OCI-LY1 (cell line): ENCODE measurements around the gene AP1G1.

Source experiments
- H2AFZ ChIP-seq: fragments of 200-600 bp; sonication (generic), shearing (Covaris generic); 2 replicates; pipeline ENCODE4 v1.6.0; 2014; ENCODE audit warnings: antibody characterized with exemption, mild to moderate bottlenecking, low read length
- H3F3A ChIP-seq: fragments of 200-600 bp; sonication (generic), shearing (Covaris generic); 2 replicates; pipeline ENCODE4 v1.6.0; 2014; ENCODE audit warnings: mild to moderate bottlenecking, antibody characterized with exemption, low read length, moderate library complexity; ENCODE audit not compliant: insufficient read depth
- H3K27ac ChIP-seq: fragments of 200-600 bp; sonication (generic); 2 replicates; pipeline ENCODE4 v1.5.1; 2014; ENCODE audit warnings: low read length, mixed run types, mild to moderate bottlenecking, low read depth; ENCODE audit not compliant: poor library complexity, severe bottlenecking
- H3K27me3 ChIP-seq: fragments of 200-600 bp; sonication (generic); 2 replicates; pipeline ENCODE4 v1.6.0; 2014; ENCODE audit warnings: antibody characterized with exemption, mild to moderate bottlenecking, low read length, moderate library complexity; ENCODE audit not compliant: insufficient read depth
- H3K36me3 ChIP-seq: fragments of 200-600 bp; sonication (generic); 2 replicates; pipeline ENCODE4 v1.6.1; 2014; ENCODE audit warnings: mild to moderate bottlenecking, antibody characterized with exemption, low read length, moderate library complexity, mixed read lengths; ENCODE audit not compliant: insufficient read depth
- H3K4me1 ChIP-seq: fragments of 200-600 bp; sonication (generic); 2 replicates; pipeline ENCODE4 v1.5.1; 2014; ENCODE audit warnings: mild to moderate bottlenecking, low read length, moderate library complexity; ENCODE audit not compliant: insufficient read depth, severe bottlenecking
- H3K4me2 ChIP-seq: fragments of 200-600 bp; sonication (generic), shearing (Covaris generic); 2 replicates; pipeline ENCODE4 v1.6.1; 2014; ENCODE audit warnings: low read length
- H3K4me3 ChIP-seq: fragments of 200-600 bp; sonication (generic); 2 replicates; pipeline ENCODE4 v1.5.1; 2014; ENCODE audit warnings: low read length, low read depth, mild to moderate bottlenecking, mixed read lengths; ENCODE audit not compliant: poor library complexity, severe bottlenecking
- H3K79me2 ChIP-seq: fragments of 200-600 bp; shearing (Covaris generic); 2 replicates; pipeline ENCODE4 v1.6.1; 2016; ENCODE audit warnings: mixed run types, low read length, mixed read lengths; ENCODE audit not compliant: insufficient read depth
- H3K9ac ChIP-seq: fragments of 200-600 bp; sonication (generic), shearing (Covaris generic); 2 replicates; pipeline ENCODE4 v1.6.1; 2014; ENCODE audit warnings: mild to moderate bottlenecking, low read length, mixed read lengths
- H3K9me2 ChIP-seq: fragments of 200-600 bp; sonication (generic), shearing (Covaris generic); 2 replicates; pipeline ENCODE4 v1.6.1; 2014; ENCODE audit warnings: low read depth, mild to moderate bottlenecking, low read length, mixed read lengths
- H3K9me3 ChIP-seq: fragments of 200-600 bp; shearing (Covaris generic); 2 replicates; pipeline ENCODE4 v1.6.1; 2014; ENCODE audit warnings: low read length, mixed read lengths
- H4K20me1 ChIP-seq: fragments of 200-600 bp; sonication (generic), shearing (Covaris generic); 2 replicates; pipeline ENCODE4 v1.6.0; 2016; ENCODE audit warnings: mild to moderate bottlenecking, low read length; ENCODE audit not compliant: insufficient read depth
- CTCF ChIP-seq: fragments of 200-600 bp; sonication (generic), shearing (Covaris generic); IDR thresholded peaks from 2 replicates; pipeline ENCODE4 v1.5.1; 2017; ENCODE audit warnings: mild to moderate bottlenecking, antibody characterized with exemption, low read length, moderate library complexity, mixed read lengths
- EZH2 ChIP-seq: fragments of 200-600 bp; sonication (generic), shearing (Covaris generic); IDR thresholded peaks from 2 replicates; pipeline ENCODE4 v1.8.0; 2017; ENCODE audit warnings: borderline replicate concordance, mixed run types, mild to moderate bottlenecking, antibody characterized with exemption, low read length, moderate library complexity, mixed read lengths

AP1G1 gene

GRCh38 chr16:71761097-71761496 is 47.5 kb downstream of the AP1G1 start:
- Histone ChIP-seq H3K9me3 (no peaks in the 10 kb centered on the region), H3K9ac (no peak overlapping the region), H3F3A (no peaks in the 10 kb centered on the region), H3K9me2 (no peaks in the 10 kb centered on the region), H3K27ac (no peak overlapping the region), H3K79me2 (no peaks in the 10 kb centered on the region), H3K4me1 (no peaks in the 10 kb centered on the region), H3K4me2 (no peak overlapping the region), H3K27me3 (no peaks in the 10 kb centered on the region), H2AFZ (no peak overlapping the region), H3K4me3 (no peak overlapping the region), H3K36me3 (peaks cover 76% of the 10 kb centered on the region), H4K20me1 (no peaks in the 10 kb centered on the region)
- TF ChIP-seq EZH2 (no peak), CTCF (no peak)

- no peak overlapping the region for H3K4me2 ChIP-seq
- no peaks in the 10 kb centered on the region for H3F3A ChIP-seq
- H3K9me2 ChIP-seq: no peaks in the 10 kb centered on the region
- H3K4me3 ChIP-seq: no peak overlapping the region
- no peaks in the 10 kb centered on the region for H3K9me3 ChIP-seq
- no peak for TF ChIP-seq EZH2
- no peak for TF ChIP-seq CTCF
- no peaks in the 10 kb centered on the region for H3K79me2 ChIP-seq
- H3K36me3 ChIP-seq: peaks cover 85% of the 10 kb centered on the region
- H3K27ac ChIP-seq: no peak overlapping the region
- no peak overlapping the region for H3K9ac ChIP-seq
- H3K4me1 ChIP-seq: no peaks in the 10 kb centered on the region
- no peaks in the 10 kb centered on the region for H4K20me1 ChIP-seq
- H2AFZ ChIP-seq: no peak overlapping the region
- H3K27me3 ChIP-seq: no peaks in the 10 kb centered on the region
These were observed 50.3 kb downstream of the AP1G1 start for GRCh38 chr16:71758293-71758760.

GRCh38 chr16:71754652-71755051 is 54.0 kb downstream of the AP1G1 start:
- Histone ChIP-seq H2AFZ (no peak overlapping the region), H3K4me3 (no peak overlapping the region), H3K4me2 (no peak overlapping the region), H3K27me3 (no peaks in the 10 kb centered on the region), H3K36me3 (peaks cover 78% of the 10 kb centered on the region), H3K9me3 (no peaks in the 10 kb centered on the region), H3F3A (no peaks in the 10 kb centered on the region), H3K79me2 (no peaks in the 10 kb centered on the region), H3K27ac (no peak overlapping the region), H3K9ac (no peak overlapping the region), H4K20me1 (no peaks in the 10 kb centered on the region), H3K9me2 (no peaks in the 10 kb centered on the region), H3K4me1 (no peaks in the 10 kb centered on the region)
- TF ChIP-seq CTCF (no peak), EZH2 (no peak)
